ENCODE results near the gene PARD3.
"Not testable (repeated sequence)": the region's sequence is repeated elsewhere in the genome, so short reads cannot be mapped to it uniquely, and the experiment has no call there.

Gene PARD3

GRCh38 chr10:34408381-34408780, 406.7 kb downstream of the PARD3 start:
- no peak for DNase-seq

- peak; percentile 17 for DNase-seq
These were observed 407.7 kb downstream of the PARD3 start for GRCh38 chr10:34407324-34407805.

DNA sequence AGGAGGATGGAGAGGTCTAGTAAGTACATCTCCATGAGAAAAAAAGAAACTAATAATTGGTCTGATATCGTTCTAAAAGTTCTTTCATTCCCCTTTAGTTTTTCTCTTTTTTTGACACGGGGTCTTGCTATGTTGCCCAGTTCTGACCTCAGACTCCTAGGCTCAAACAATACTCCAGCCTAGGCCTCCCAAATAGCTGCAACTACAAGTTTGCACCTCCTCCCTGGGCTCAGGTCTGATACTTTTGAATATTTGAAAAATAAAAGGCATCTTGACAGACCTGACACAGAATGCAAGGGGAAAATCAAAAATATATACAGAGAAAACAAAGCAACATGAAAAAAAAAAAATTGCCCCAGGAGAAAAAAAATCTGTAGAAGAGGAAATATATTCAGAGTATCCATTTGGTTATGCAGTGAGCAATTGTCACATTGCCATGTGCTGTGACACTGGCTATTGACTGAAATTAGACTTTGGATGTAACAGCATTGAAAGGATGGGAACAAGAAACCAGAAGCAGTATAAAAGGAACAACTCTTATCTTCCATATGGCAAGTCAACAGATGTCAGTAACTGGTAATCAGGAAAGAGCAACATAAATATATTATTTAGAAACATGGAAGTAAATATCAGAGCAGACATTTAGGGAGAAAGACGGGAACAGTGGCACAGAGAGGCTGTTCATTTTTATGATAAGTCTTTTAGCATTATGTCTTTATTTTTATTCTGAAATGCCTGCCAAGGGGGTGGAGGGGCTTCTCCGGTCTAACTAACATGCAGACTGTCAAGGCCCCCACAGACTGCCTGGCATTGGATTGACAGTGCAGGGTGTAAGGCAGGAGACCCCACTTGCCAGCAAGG, 408.4 kb downstream of the PARD3 start:
- DNase-seq: no peak

GRCh38 chr10:34405611-34406462, 409.3 kb downstream of the PARD3 start:
- no peak for DNase-seq

GRCh38 chr10:34403512-34403911, 411.6 kb downstream of the PARD3 start:
- no peak for DNase-seq

GRCh38 chr10:34400075-34400474, 415.0 kb downstream of the PARD3 start:
- DNase-seq: no peak

GRCh38 chr10:34399013-34399412, 416.1 kb downstream of the PARD3 start:
- DNase-seq: no peak

DNA sequence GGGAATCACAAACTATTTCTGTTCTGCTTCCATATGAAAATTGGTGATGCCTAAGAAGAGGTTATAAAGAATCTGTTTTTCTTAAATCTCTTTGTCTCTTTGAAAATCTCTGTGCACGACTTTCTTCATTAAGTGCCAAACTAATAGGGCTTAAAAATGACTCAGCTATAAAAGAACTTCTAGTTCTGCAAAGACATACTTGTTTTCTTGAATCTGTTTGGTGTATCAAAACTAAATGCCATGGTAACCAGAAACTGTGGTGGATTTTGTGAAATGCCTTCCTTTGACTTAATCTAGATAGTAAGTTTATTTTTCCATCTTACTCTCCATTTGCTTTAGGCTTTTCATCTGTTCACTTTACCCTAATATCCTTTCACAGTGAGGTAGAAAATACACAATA, 417.8 kb downstream of the PARD3 start:
- DNase-seq: no peak

GRCh38 chr10:34396663-34397062, 418.4 kb downstream of the PARD3 start:
- no peak for DNase-seq

DNA sequence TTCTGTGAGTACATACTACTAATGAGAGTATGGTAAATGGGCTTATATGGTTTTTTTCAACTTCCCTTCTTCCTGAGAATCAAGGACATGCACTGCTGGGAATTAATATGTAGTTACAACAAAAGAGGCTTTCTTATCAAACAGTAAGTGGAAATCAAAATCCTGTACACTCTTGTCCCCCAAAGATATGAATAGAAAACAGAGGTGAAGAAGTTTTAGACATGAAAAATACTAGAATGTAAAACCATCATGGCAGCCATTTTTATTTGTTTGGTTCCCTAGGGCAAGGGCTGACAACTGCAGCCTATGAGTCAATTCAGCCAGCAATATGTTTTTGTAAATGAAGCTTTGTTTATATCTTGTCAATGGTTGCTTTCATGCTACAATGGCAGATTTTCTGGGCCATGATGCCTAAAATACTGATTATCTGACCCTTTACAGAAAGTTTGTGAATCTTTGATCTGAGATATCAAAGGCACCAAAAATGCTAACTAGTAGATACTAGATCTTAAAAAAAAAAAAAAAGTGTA, 422.4 kb downstream of the PARD3 start:
- no peak for DNase-seq

GRCh38 chr10:34391168-34391567, 423.9 kb downstream of the PARD3 start:
- DNase-seq: not testable (repeated sequence)

DNA sequence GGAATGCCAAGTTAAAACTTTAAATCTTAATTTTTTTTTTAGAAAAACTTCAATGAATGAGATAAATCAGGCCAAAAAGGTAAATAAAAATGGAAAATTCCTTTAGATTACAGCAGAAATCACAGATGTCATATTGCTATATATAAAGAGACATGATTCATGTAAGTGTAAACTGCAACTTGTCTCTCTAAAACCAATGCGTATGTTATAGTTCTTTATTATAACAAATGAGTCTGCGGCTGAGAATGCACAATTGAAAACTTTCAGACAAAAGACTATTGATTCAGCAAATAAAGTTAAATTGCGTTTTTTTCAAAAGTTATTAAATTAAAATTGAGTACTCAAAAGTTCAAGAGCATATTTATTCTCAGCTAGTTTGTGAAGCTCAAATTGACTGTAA, 425.3 kb downstream of the PARD3 start:
- DNase-seq: no peak

DNA sequence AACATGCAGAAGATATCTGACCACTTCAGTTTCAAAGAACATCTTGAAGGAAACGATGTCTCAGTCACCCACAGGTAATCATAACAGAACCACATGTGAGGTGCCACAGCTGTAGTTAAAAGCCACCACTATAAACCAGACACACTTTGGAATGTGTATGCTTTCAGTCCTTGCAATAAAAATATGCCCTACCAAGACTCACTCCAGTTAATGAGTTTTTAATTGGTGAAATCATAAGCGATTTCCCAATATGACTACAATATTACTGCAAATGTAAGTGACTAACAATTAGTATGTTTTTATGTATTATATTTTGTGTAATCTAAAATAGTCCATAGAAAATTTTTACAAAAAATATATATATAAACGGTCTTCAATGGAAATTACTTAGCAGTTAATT, 428.2 kb downstream of the PARD3 start:
- no peak for DNase-seq

- no peak for DNase-seq
These were observed 430.7 kb downstream of the PARD3 start for GRCh38 chr10:34384372-34384771.

DNA sequence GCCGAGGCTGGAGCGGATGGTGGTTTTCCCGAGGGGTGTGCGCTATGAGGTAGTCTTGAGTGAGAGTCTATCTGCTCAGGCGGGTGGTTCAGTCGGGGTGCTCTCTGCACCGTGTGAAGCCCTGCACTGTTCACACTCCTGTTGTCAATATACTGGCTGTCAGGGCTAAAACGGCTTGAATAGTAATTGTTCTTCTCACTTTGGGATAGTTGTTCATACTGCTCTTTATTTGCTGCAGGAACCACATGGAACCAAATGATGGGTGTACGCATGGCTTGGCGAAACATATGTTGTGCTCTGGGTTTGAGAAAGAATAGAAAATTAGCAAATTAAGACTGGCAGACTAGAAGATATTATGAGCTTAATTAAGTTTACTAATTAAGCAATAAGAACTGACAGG, 432.5 kb downstream of the PARD3 start:
- DNase-seq: no peak

- DNase-seq: no peak
These were observed 434.2 kb downstream of the PARD3 start for GRCh38 chr10:34380856-34381255.

DNA sequence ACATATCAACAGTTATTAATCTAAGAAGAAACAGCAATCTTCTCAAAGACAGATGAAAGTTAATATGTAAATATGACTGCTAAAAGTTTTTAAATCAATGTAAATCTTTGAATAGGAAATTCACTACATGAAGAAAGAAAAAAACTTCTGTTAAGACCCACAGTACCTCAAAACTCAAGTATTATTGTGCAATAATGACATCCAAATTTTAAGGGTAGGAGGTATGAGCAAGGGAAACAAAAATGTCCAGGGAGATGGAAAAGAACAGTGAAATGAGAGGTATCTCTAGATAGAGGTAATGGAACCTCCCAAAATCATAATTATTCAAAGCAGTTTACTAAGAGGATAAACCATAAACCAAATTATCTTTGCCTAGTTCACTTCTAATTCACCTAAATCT, 436.8 kb downstream of the PARD3 start:
- DNase-seq: no peak

GRCh38 chr10:34377833-34378232, 437.3 kb downstream of the PARD3 start:
- no peak for DNase-seq

DNA sequence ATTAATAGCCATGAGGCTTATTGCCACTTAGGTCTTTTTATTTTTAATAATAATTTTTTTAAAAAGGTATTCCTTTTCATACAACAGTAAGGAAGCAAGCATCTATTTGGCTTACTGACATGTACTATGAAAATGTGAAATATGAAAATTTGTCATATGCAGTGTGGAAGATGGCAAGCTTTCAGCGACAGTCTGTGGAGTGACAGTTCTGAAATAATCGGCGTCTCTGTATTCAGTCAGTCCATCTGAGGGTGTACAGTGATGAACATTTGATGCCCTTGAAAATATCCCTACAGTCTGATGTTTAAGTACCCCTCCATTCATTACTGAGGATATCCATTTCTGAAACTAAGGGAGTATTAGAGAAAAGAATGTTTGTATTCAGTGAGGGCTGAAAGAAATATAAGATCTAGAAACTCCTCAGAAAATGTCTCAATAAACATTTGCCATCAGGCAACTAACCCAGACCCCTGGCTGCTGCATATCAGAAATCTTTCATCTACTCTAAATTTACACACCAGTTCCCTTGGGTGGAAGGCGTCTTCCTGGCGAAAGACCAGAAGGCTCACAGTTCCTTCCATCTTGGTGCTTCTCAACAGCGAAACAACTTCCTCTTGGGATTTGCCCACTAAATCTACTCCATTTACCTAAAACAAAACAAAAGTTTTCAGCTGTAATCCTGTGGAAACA, 440.6 kb downstream of the PARD3 start:
- DNase-seq: no peak

GRCh38 chr10:34373211-34373610, 441.9 kb downstream of the PARD3 start:
- no peak for DNase-seq

DNA sequence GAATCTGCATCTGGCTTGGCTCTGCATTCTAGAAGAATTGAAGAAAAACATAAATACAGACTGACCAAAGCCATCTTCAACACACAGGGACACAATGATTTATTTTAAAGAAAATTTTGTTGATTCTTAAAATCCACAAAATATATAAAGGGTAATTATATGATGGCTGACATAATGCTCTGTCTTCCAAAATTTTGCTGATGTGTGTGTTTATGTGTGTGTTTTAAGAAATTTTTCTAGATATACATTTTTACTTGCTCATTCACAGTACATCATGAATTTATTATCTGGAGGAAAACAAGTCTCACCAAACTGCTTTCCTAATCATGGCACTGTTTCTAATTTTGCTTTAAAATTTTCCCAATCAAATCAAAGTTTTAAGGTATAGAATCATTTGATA, 442.6 kb downstream of the PARD3 start:
- no peak for DNase-seq

- no peak for DNase-seq
These were observed 445.0 kb downstream of the PARD3 start for GRCh38 chr10:34370126-34370525.

DNA sequence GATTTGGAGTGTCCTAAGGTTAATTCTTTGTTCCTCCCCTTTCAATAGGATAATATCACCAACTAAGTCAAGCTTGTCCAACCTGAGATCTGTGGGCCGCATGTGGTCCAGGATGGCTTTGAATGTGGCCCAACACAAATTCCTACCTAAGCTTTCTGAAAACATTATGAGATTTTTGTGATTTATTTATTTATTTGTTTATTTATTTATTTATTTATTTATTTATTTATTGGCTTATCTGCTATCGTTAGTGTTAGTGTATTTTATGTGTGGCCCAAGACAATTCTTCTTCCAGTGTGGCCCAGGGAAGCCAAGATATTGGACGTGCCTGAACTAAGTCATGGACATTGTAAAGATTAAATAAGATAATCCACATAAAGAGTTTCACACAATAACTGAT, 446.0 kb downstream of the PARD3 start:
- no peak for DNase-seq

Measured in SHP77 treated with DMSO at 0.1 percent for 48 hours (cell line).